ENCODE data around the gene DIP2C. TPM values are rescaled to one million over a fixed set of nuclear protein-coding genes. Genes with fewer than 3 reads are reported as not detected.
A peak's percentile ranks its signal among the peaks of the same experiment; 100 is the strongest.
"Not testable (repeated sequence)": the region's sequence is repeated elsewhere in the genome, so short reads cannot be mapped to it uniquely, and the experiment has no call there.

DIP2C gene
- polyA plus RNA-seq, 2 donors, result 2.2 to 2.7 TPM

- peak overlapping the region in 1 of 2 donors; percentile 14 for H3K27ac ChIP-seq (ENCODE audit: low read depth in 2 of 2, low read length in 1 of 2)
- no peak overlapping the region for H3K4me3 ChIP-seq (ENCODE audit: low read depth in 1 of 2, low read length in 2 of 2)
- H3K9me3 ChIP-seq (ENCODE audit: control insufficient read depth in 2 of 2, insufficient read depth in 1 of 2, low read depth in 1 of 2, low read length in 1 of 2), result no peaks in the 10 kb centered on the region
- peaks cover 8 to 15% of the 10 kb centered on the region in 2 donors for H3K4me1 ChIP-seq (ENCODE audit: control insufficient read depth in 2 of 2, insufficient read depth in 2 of 2, low read length in 1 of 2)
- no peaks in the 10 kb centered on the region for H3K36me3 ChIP-seq (ENCODE audit: control insufficient read depth in 2 of 2, insufficient read depth in 2 of 2, low read length in 1 of 2)
- no peaks in the 10 kb centered on the region for H3K27me3 ChIP-seq (ENCODE audit: control insufficient read depth in 1 of 2, insufficient read depth in 2 of 2, low read length in 2 of 2)
- WGBS, 2 donors, result 63% methylated on average over 13 of the region's 13 CpGs
Measured at GRCh38 chr10:663831-664251, 25.6 kb downstream of the DIP2C start.

- peaks cover 8 to 15% of the 10 kb centered on the region in 2 donors for H3K4me1 ChIP-seq (ENCODE audit: control insufficient read depth in 2 of 2, insufficient read depth in 2 of 2, low read length in 1 of 2)
- H3K9me3 ChIP-seq (ENCODE audit: control insufficient read depth in 2 of 2, insufficient read depth in 1 of 2, low read depth in 1 of 2, low read length in 1 of 2), result no peaks in the 10 kb centered on the region
- WGBS, 2 donors, result 86 to 89% methylated on average over 9 of the region's 9 CpGs
- H3K27ac ChIP-seq (ENCODE audit: low read depth in 2 of 2, low read length in 1 of 2), result peak overlapping the region in 1 of 2 donors; percentile 50
- H3K27me3 ChIP-seq (ENCODE audit: control insufficient read depth in 1 of 2, insufficient read depth in 2 of 2, low read length in 2 of 2), result no peaks in the 10 kb centered on the region
- H3K4me3 ChIP-seq (ENCODE audit: low read depth in 1 of 2, low read length in 2 of 2), result no peak overlapping the region
- H3K36me3 ChIP-seq (ENCODE audit: control insufficient read depth in 2 of 2, insufficient read depth in 2 of 2, low read length in 1 of 2), result no peaks in the 10 kb centered on the region
Measured at GRCh38 chr10:663466-663751, 26.1 kb downstream of the DIP2C start.

GRCh38 chr10:662686-663465 is 26.6 kb downstream of the DIP2C start:
- Histone ChIP-seq H3K36me3 (ENCODE audit: control insufficient read depth in 2 of 2, insufficient read depth in 2 of 2, low read length in 1 of 2) (no peaks in the 10 kb centered on the region), H3K27me3 (ENCODE audit: control insufficient read depth in 1 of 2, insufficient read depth in 2 of 2, low read length in 2 of 2) (no peaks in the 10 kb centered on the region), H3K27ac (ENCODE audit: low read depth in 2 of 2, low read length in 1 of 2) (peak overlapping the region; percentile 10 to 50), H3K4me1 (ENCODE audit: control insufficient read depth in 2 of 2, insufficient read depth in 2 of 2, low read length in 1 of 2) (peaks cover 8 to 14% of the 10 kb centered on the region in 2 donors), H3K9me3 (ENCODE audit: control insufficient read depth in 2 of 2, insufficient read depth in 1 of 2, low read depth in 1 of 2, low read length in 1 of 2) (no peaks in the 10 kb centered on the region), H3K4me3 (ENCODE audit: low read depth in 1 of 2, low read length in 2 of 2) (no peak overlapping the region)
- 62 to 74% methylated on average over 11 of the region's 11 CpGs for WGBS, 2 donors

- H3K9me3 ChIP-seq (ENCODE audit: control insufficient read depth in 2 of 2, insufficient read depth in 1 of 2, low read depth in 1 of 2, low read length in 1 of 2), result no peaks in the 10 kb centered on the region
- no peak overlapping the region for H3K4me3 ChIP-seq (ENCODE audit: low read depth in 1 of 2, low read length in 2 of 2)
- no peaks in the 10 kb centered on the region for H3K36me3 ChIP-seq (ENCODE audit: control insufficient read depth in 2 of 2, insufficient read depth in 2 of 2, low read length in 1 of 2)
- no peak overlapping the region for H3K27ac ChIP-seq (ENCODE audit: low read depth in 2 of 2, low read length in 1 of 2)
- no peaks in the 10 kb centered on the region for H3K27me3 ChIP-seq (ENCODE audit: control insufficient read depth in 1 of 2, insufficient read depth in 2 of 2, low read length in 2 of 2)
- peaks cover 8 to 11% of the 10 kb centered on the region in 2 donors for H3K4me1 ChIP-seq (ENCODE audit: control insufficient read depth in 2 of 2, insufficient read depth in 2 of 2, low read length in 1 of 2)
- WGBS, 2 donors, result 71 to 93% methylated on average over 9 of the region's 9 CpGs
Measured at GRCh38 chr10:662223-662605, 27.3 kb downstream of the DIP2C start.

GRCh38 chr10:661597-662222 is 27.8 kb downstream of the DIP2C start:
- 83 to 85% methylated on average over 16 of the region's 16 CpGs for WGBS, 2 donors

GRCh38 chr10:660970-661596 is 28.4 kb downstream of the DIP2C start:
- no peaks in the 10 kb centered on the region for H3K9me3 ChIP-seq (ENCODE audit: control insufficient read depth in 2 of 2, insufficient read depth in 1 of 2, low read depth in 1 of 2, low read length in 1 of 2)
- H3K27me3 ChIP-seq (ENCODE audit: control insufficient read depth in 1 of 2, insufficient read depth in 2 of 2, low read length in 2 of 2), result no peaks in the 10 kb centered on the region
- H3K27ac ChIP-seq (ENCODE audit: low read depth in 2 of 2, low read length in 1 of 2), result peak overlapping the region in 1 of 2 donors; percentile 59
- WGBS, 2 donors, result 73 to 77% methylated on average over 14 of the region's 14 CpGs
- peaks cover 8 to 10% of the 10 kb centered on the region in 2 donors for H3K4me1 ChIP-seq (ENCODE audit: control insufficient read depth in 2 of 2, insufficient read depth in 2 of 2, low read length in 1 of 2)
- no peak overlapping the region for H3K4me3 ChIP-seq (ENCODE audit: low read depth in 1 of 2, low read length in 2 of 2)
- H3K36me3 ChIP-seq (ENCODE audit: control insufficient read depth in 2 of 2, insufficient read depth in 2 of 2, low read length in 1 of 2), result no peaks in the 10 kb centered on the region

More at GRCh38 chr10:661597-662222, 27.8 kb downstream of the DIP2C start:
- H3K27ac ChIP-seq (ENCODE audit: low read depth in 2 of 2, low read length in 1 of 2), result peak overlapping the region in 1 of 2 donors; percentile 59
- H3K4me3 ChIP-seq (ENCODE audit: low read depth in 1 of 2, low read length in 2 of 2), result no peak overlapping the region
- no peaks in the 10 kb centered on the region for H3K27me3 ChIP-seq (ENCODE audit: control insufficient read depth in 1 of 2, insufficient read depth in 2 of 2, low read length in 2 of 2)
- H3K4me1 ChIP-seq (ENCODE audit: control insufficient read depth in 2 of 2, insufficient read depth in 2 of 2, low read length in 1 of 2), result peaks cover 8 to 10% of the 10 kb centered on the region in 2 donors
- no peaks in the 10 kb centered on the region for H3K36me3 ChIP-seq (ENCODE audit: control insufficient read depth in 2 of 2, insufficient read depth in 2 of 2, low read length in 1 of 2)
- no peaks in the 10 kb centered on the region for H3K9me3 ChIP-seq (ENCODE audit: control insufficient read depth in 2 of 2, insufficient read depth in 1 of 2, low read depth in 1 of 2, low read length in 1 of 2)

GRCh38 chr10:660413-660969 is 29.0 kb downstream of the DIP2C start:
- no peaks in the 10 kb centered on the region for H3K9me3 ChIP-seq (ENCODE audit: control insufficient read depth in 2 of 2, insufficient read depth in 1 of 2, low read depth in 1 of 2, low read length in 1 of 2)
- WGBS, 2 donors, result 73 to 74% methylated on average over 6 of the region's 6 CpGs
- no peak overlapping the region for H3K27ac ChIP-seq (ENCODE audit: low read depth in 2 of 2, low read length in 1 of 2)
- peaks cover 8 to 10% of the 10 kb centered on the region in 2 donors for H3K4me1 ChIP-seq (ENCODE audit: control insufficient read depth in 2 of 2, insufficient read depth in 2 of 2, low read length in 1 of 2)
- H3K4me3 ChIP-seq (ENCODE audit: low read depth in 1 of 2, low read length in 2 of 2), result no peak overlapping the region
- H3K27me3 ChIP-seq (ENCODE audit: control insufficient read depth in 1 of 2, insufficient read depth in 2 of 2, low read length in 2 of 2), result no peaks in the 10 kb centered on the region
- H3K36me3 ChIP-seq (ENCODE audit: control insufficient read depth in 2 of 2, insufficient read depth in 2 of 2, low read length in 1 of 2), result no peaks in the 10 kb centered on the region

GRCh38 chr10:659688-660141 is 29.8 kb downstream of the DIP2C start:
- H3K27ac ChIP-seq (ENCODE audit: low read depth in 2 of 2, low read length in 1 of 2), result no peak overlapping the region
- no peaks in the 10 kb centered on the region for H3K27me3 ChIP-seq (ENCODE audit: control insufficient read depth in 1 of 2, insufficient read depth in 2 of 2, low read length in 2 of 2)
- no peak overlapping the region for H3K4me3 ChIP-seq (ENCODE audit: low read depth in 1 of 2, low read length in 2 of 2)
- H3K36me3 ChIP-seq (ENCODE audit: control insufficient read depth in 2 of 2, insufficient read depth in 2 of 2, low read length in 1 of 2), result no peaks in the 10 kb centered on the region
- WGBS, 2 donors, result 36 to 41% methylated on average over 9 of the region's 9 CpGs
- peaks cover 10% of the 10 kb centered on the region in 2 donors for H3K4me1 ChIP-seq (ENCODE audit: control insufficient read depth in 2 of 2, insufficient read depth in 2 of 2, low read length in 1 of 2)
- no peaks in the 10 kb centered on the region for H3K9me3 ChIP-seq (ENCODE audit: control insufficient read depth in 2 of 2, insufficient read depth in 1 of 2, low read depth in 1 of 2, low read length in 1 of 2)

GRCh38 chr10:657816-658350 is 31.6 kb downstream of the DIP2C start:
- not testable (repeated sequence) for H3K36me3 ChIP-seq (ENCODE audit: control insufficient read depth in 2 of 2, insufficient read depth in 2 of 2, low read length in 1 of 2); H3K4me3 ChIP-seq (ENCODE audit: low read depth in 1 of 2, low read length in 2 of 2); H3K9me3 ChIP-seq (ENCODE audit: control insufficient read depth in 2 of 2, insufficient read depth in 1 of 2, low read depth in 1 of 2, low read length in 1 of 2); H3K27me3 ChIP-seq (ENCODE audit: control insufficient read depth in 1 of 2, insufficient read depth in 2 of 2, low read length in 2 of 2); H3K4me1 ChIP-seq (ENCODE audit: control insufficient read depth in 2 of 2, insufficient read depth in 2 of 2, low read length in 1 of 2); H3K27ac ChIP-seq (ENCODE audit: low read depth in 2 of 2, low read length in 1 of 2)
- WGBS, 2 donors, result 97 to 99% methylated on average over 8 to 10 of the region's 11 CpGs

All from esophagus (tissue), 2 donors.